GM12875 (cell line): ENCODE results near the gene GAGE10.
"Not testable (repeated sequence)": the region's sequence is repeated elsewhere in the genome, so short reads cannot be mapped to it uniquely, and the experiment has no call there.

Experiments
- H3K4me3 ChIP-seq: one replicate; pipeline ENCODE4 v1.5.1; 2011; ENCODE audit warnings: low read depth, low read length, control low read depth

Gene GAGE10

DNA sequence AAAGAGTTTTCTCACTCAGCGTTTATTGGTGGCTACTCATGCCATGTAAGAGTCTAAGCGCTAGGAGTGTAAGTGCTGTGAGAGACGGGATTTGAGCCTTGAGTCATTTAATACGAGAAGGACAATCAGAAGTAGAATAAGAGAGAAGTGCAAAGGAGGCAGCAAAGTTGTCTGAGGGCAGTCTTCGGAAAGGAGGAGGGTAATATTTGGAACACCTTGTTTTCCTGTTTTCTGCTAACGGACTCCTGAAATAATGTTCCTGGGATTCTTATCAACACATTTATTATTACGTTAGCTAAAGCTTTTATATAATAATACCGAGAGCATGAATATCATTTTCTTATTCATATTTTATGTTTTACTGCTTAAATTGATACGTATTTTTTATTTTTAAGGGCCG is 42.0 kb downstream of the GAGE10 start:
- not testable (repeated sequence) for H3K4me3 ChIP-seq

GRCh38 chrX:49346150-49346549 is 42.7 kb downstream of the GAGE10 start:
- not testable (repeated sequence) for H3K4me3 ChIP-seq
